ENCODE data around the gene DOLK. TPM values are rescaled to one million over a fixed set of nuclear protein-coding genes. Genes with fewer than 3 reads are reported as not detected.

DOLK gene
- total RNA-seq, 1 donor from 2014 or later, result 15.5 TPM

DNA sequence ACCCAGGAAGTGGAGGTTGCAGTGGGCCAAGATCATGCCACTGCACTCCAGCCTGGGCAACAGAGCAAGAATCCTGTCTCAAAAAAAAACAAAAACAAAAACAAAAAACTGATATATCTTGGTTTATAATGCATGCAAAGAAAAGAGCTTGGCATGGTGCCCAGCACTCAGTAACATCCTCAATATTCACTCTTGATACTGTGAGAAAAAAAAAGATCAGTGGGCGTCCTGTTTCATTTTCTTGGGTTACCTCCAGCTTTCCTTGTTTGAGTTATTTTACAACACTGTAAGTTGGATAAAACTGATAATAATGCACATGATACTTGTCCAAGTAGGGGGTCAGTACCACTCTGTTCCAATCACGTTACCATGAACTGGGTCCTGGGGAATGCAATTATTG is 18.8 kb downstream of the DOLK start:
- no peaks in the 10 kb centered on the region for H3K9me3 ChIP-seq
- intact Hi-C loops (cut with DNase I), result loop anchor here (5.0 kb wide), 1 partner anchor 66 kb away; no protein-coding TSS in a partner anchor
- H3K27ac ChIP-seq, result no peak overlapping the region
- H3K27me3 ChIP-seq, result no peaks in the 10 kb centered on the region
- TF ChIP-seq, protein P1, sequence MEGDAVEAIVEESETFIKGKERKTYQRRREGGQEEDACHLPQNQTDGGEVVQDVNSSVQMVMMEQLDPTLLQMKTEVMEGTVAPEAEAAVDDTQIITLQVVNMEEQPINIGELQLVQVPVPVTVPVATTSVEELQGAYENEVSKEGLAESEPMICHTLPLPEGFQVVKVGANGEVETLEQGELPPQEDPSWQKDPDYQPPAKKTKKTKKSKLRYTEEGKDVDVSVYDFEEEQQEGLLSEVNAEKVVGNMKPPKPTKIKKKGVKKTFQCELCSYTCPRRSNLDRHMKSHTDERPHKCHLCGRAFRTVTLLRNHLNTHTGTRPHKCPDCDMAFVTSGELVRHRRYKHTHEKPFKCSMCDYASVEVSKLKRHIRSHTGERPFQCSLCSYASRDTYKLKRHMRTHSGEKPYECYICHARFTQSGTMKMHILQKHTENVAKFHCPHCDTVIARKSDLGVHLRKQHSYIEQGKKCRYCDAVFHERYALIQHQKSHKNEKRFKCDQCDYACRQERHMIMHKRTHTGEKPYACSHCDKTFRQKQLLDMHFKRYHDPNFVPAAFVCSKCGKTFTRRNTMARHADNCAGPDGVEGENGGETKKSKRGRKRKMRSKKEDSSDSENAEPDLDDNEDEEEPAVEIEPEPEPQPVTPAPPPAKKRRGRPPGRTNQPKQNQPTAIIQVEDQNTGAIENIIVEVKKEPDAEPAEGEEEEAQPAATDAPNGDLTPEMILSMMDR (IDR thresholded peaks at IDR 0.05), result no peak
- H3K36me3 ChIP-seq, result peaks cover 5% of the 10 kb centered on the region
- no peak overlapping the region for H3K4me3 ChIP-seq
- ATAC-seq (no peak), DNase-seq (no peak)
- peaks cover 4% of the 10 kb centered on the region for H3K4me1 ChIP-seq

DNA sequence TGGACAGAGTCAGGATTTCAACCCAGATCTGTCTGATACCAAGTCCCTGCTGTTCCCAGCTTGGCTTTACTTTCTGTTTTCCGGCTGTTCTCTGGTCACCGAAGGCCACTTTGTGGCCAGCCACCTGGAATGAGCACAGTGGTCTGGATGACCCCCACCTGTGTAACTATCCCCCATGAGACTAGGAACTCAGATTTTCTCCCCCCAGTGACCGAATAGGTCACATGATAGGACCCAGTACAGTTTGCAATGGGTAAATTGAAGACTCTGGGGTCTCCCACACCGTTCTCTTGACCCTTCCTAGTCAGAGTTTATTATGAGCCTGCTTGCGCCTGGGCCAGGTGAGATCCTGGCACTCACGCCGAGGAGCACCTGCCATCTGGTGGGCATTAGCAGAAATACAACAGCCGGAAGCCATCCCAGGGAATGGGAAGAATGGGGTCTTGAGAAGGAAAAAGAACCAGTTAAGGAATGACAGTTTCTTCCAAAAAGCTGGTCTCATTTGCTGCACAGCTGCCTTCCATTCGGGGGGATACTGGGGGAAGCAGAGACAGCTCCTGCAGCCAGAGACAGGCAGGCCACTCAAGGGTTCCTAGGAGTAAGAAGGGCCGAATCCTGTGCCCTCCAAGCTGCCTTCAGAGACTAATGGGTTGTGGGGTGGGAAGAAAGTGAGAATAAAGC is 19.5 kb downstream of the DOLK start:
- Histone ChIP-seq H3K27ac (no peak overlapping the region), H3K36me3 (no peaks in the 10 kb centered on the region), H3K27me3 (no peaks in the 10 kb centered on the region), H3K4me1 (peaks cover 8% of the 10 kb centered on the region), H3K9me3 (no peaks in the 10 kb centered on the region), H3K4me3 (no peak overlapping the region)
- TF ChIP-seq, protein P1 (IDR thresholded peaks at IDR 0.05), result peak; percentile 87
- intact Hi-C loops (cut with DNase I), result loop anchor here (5.0 kb wide), 1 partner anchor 66 kb away; no protein-coding TSS in a partner anchor
- no peak for DNase-seq
- peak; percentile 91 for ATAC-seq

DNA sequence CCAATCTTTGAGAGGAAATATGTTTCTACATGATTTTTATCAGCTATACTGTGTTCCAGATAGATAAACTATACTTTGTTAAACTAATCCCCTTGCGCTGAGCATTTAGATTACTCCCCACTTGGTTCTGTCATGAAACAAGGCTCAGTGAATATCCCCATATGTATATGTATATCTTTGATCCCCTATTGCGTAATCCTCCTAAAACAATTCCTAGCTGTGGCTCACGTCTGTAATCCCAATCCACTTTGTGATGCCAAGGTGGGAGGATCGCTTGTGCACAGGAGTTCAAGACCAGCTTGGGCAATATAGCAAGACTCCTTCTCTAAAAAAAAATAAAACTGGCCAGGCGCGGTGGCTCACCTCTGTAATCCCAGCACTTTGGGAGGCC is 23.9 kb downstream of the DOLK start:
- no peak for DNase-seq
- TF ChIP-seq, protein P1 (IDR thresholded peaks at IDR 0.05), result no peak
- intact Hi-C loops (cut with DNase I), result no loop called here
- no peak overlapping the region for H3K27ac ChIP-seq
- H3K9me3 ChIP-seq, result no peaks in the 10 kb centered on the region
- H3K27me3 ChIP-seq, result no peaks in the 10 kb centered on the region
- peaks cover 32% of the 10 kb centered on the region for H3K4me1 ChIP-seq
- no peaks in the 10 kb centered on the region for H3K36me3 ChIP-seq
- H3K4me3 ChIP-seq, result no peak overlapping the region
- no peak for ATAC-seq

DNA sequence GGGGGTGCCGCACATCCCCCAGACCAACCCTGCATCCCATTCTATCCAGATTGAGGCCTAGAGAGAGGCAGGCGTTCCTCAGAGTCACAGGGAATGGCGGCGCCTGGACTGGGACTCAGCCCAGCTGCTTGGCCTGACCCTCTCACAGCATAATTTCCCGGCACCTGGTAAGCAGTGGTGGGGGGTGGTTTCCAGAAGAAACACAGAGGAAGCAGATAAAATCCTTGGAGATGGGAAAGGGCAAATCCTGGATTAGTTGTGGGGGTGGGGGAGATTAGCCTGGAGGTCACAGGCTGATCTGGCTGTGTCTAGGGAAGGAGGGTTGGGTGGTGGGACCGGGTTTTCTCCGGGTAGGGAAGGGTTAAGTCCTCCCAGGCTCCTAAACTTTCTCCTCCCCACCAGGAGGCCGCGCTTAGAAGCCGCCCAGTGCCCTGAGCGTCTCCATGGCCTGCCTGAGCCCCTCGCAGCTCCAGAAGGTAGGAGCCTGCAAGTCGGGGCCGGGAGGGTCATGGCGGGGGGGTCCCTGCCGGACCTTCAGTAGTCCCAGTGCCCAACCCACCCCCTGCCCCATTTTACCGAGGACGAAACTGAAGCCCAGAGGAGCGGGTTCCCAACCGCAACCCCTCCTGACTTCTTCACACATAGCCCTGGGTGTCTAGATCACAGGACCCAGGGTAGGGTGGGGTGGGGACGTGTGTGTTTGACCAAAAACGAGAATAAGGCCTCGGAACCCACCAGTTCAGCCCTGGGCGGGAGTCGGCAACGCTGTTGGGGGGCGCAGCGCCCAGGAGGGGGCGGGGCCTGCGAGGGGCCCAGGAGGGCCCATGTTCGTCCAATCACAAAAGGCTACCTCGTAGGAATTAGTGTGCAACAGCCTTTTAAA is 25.3 kb downstream of the DOLK start:
- DNase-seq, result peak; percentile 81
- intact Hi-C loops (cut with DNase I), result no loop called here
- peaks cover 32% of the 10 kb centered on the region for H3K4me1 ChIP-seq
- H3K9me3 ChIP-seq, result no peaks in the 10 kb centered on the region
- H3K36me3 ChIP-seq, result peaks cover 8% of the 10 kb centered on the region
- H3K27me3 ChIP-seq, result no peaks in the 10 kb centered on the region
- H3K27ac ChIP-seq, result peak overlapping the region; percentile 88
- H3K4me3 ChIP-seq, result peak overlapping the region; percentile 59
- ATAC-seq, result peak; percentile 83
- TF ChIP-seq, protein P1 (IDR thresholded peaks at IDR 0.05), result peak; percentile 8

DNA sequence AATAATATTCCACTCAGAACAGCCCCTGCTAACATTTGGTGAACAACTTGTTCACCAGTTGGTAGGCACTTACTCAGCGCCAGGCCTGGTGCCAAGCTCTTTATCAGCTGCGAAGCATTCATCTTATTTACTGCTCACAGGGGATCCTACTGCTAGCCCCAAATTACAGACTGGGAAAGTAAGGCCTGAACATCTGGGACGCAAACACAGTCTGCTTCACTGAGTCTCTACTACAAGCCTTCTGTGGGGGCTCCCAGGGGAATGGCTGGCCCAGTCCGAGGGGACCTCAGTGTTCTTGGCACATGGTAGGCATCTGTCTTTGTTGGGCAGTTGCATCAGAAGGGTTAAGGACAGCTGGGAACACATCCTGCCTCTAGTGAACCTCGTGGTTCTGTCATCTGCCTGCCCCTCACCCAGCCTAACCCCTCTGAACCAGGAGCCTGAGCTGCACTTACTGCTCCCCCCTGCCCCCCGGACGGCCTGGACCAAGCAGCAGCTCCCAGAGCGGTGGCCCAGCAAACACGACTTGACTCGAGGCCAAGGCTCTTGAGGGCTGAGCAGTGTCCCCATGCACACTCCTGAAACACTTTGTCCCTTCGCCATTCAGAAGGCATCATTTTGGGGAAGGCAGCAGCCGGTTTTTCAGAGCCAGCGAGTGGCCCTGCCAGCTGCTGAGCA is 26.9 kb downstream of the DOLK start, which contains the start of gene PHYHD1:
Gene PHYHD1, plus strand, starts transcription at position 602 of the 678 bp plus-strand sequence. CDS start 1,342 bp downstream, outside the sequence.
- Histone ChIP-seq H3K27ac (peak within 1 kb of the TSS; percentile 88), H3K4me3 (peak within 1 kb of the TSS; percentile 59), H3K27me3 (no peaks in the 10 kb centered on the region), H3K9me3 (no peaks in the 10 kb centered on the region), H3K36me3 (peaks cover 15% of the 10 kb centered on the region), H3K4me1 (peaks cover 48% of the 10 kb centered on the region)
- ATAC-seq, result peak; percentile 44
- intact Hi-C loops (cut with DNase I), result no loop called here
- peak; percentile 87 for DNase-seq
- TF ChIP-seq, protein P1 (IDR thresholded peaks at IDR 0.05), result no peak
